Keratinocyte (primary cell): Measurements from ENCODE around the gene CMAS. TPM values are rescaled to one million over a fixed set of nuclear protein-coding genes. Genes with fewer than 3 reads are reported as not detected.

Source experiments
- DNase-seq: peaks from one replicate; pipeline ENCODE4 v3.0.0-alpha.2; 2011; ENCODE audit warnings: low read depth, missing footprints, low spot score
- FAIRE-seq: peaks from 2 replicates; lab custom pipeline; 2011; peaks lifted over from hg19 to GRCh38; lab: Jason Lieb, UNC
- H2AFZ ChIP-seq: 2 replicates; pipeline ENCODE4 v1.6.0; 2012; ENCODE audit warnings: low read length, control low read depth, inconsistent platforms; ENCODE audit not compliant: control insufficient read depth
- H3K27ac ChIP-seq: 2 replicates; pipeline ENCODE4 v1.5.1; 2011; ENCODE audit warnings: low read length; ENCODE audit not compliant: control insufficient read depth, insufficient read depth
- H3K27me3 ChIP-seq: 3 replicates; pipeline ENCODE4 v1.6.0; 2011; ENCODE audit warnings: low read length; ENCODE audit not compliant: control insufficient read depth, insufficient read depth; ENCODE audit errors: extremely low read depth
- H3K36me3 ChIP-seq, 2 experiments: 2 replicates in 1 of 2; 3 replicates in 1 of 2; pipeline ENCODE4 v1.5.1; 2011; ENCODE audit warnings: low read length in 2 of 2, mild to moderate bottlenecking in 1 of 2; ENCODE audit not compliant: control insufficient read depth in 2 of 2, insufficient read depth in 2 of 2; ENCODE audit errors: extremely low read depth in 1 of 2
- H3K4me1 ChIP-seq: 3 replicates; pipeline ENCODE4 v1.5.1; 2011; ENCODE audit warnings: low read length; ENCODE audit not compliant: control insufficient read depth, insufficient read depth; ENCODE audit errors: extremely low read depth
- H3K4me2 ChIP-seq: 3 replicates; pipeline ENCODE4 v1.6.0; 2011; ENCODE audit warnings: low read depth, low read length; ENCODE audit not compliant: control insufficient read depth, insufficient read depth; ENCODE audit errors: extremely low read depth
- H3K4me3 ChIP-seq, 3 experiments: fragments of 200-600 bp in 1 of 3; sonication (generic) in 1 of 3; 2 replicates in 2 of 3; 3 replicates in 1 of 3; pipeline ENCODE4 v1.5.1; 2011 to 2016; ENCODE audit warnings: low read length in 3 of 3, mild to moderate bottlenecking in 3 of 3, control low read depth in 2 of 3, inconsistent platforms in 1 of 3, low read depth in 1 of 3, mixed read lengths in 1 of 3, mixed run types in 1 of 3, moderate library complexity in 1 of 3; ENCODE audit not compliant: control insufficient read depth in 2 of 3, insufficient read depth in 2 of 3; ENCODE audit errors: extremely low read depth in 1 of 3
- H3K79me2 ChIP-seq: 2 replicates; pipeline ENCODE4 v1.6.0; 2012; ENCODE audit warnings: low read length; ENCODE audit not compliant: control insufficient read depth, insufficient read depth
- H3K9ac ChIP-seq: 3 replicates; pipeline ENCODE4 v1.6.0; 2011; ENCODE audit warnings: low read length; ENCODE audit not compliant: control insufficient read depth, insufficient read depth; ENCODE audit errors: extremely low read depth
- H3K9me1 ChIP-seq: 3 replicates; pipeline ENCODE4 v1.6.0; 2011; ENCODE audit warnings: low read length; ENCODE audit not compliant: control insufficient read depth, insufficient read depth; ENCODE audit errors: extremely low read depth
- H3K9me3 ChIP-seq: 2 replicates; pipeline ENCODE4 v1.5.1; 2012; ENCODE audit warnings: low read depth, low read length; ENCODE audit not compliant: control insufficient read depth
- H4K20me1 ChIP-seq: 3 replicates; pipeline ENCODE4 v1.6.0; 2011; ENCODE audit warnings: low read length; ENCODE audit not compliant: control insufficient read depth, insufficient read depth; ENCODE audit errors: extremely low read depth
- CTCF ChIP-seq, 3 experiments: IDR thresholded peaks in 1 of 3; conservative IDR thresholded peaks in 1 of 3; optimal IDR thresholded peaks in 1 of 3; 2 replicates in 2 of 3; 3 replicates in 1 of 3; pipeline versions ENCODE3 to v1.5.1; 2011; ENCODE audit warnings: low read length in 3 of 3, mild to moderate bottlenecking in 3 of 3, moderate library complexity in 2 of 3, control low read depth in 1 of 3, inconsistent platforms in 1 of 3; ENCODE audit not compliant: insufficient read depth in 2 of 3; ENCODE audit errors: extremely low read depth in 1 of 3
- EZH2 ChIP-seq: IDR thresholded peaks from one replicate; pipeline ENCODE4 v1.6.1; 2012; ENCODE audit warnings: inconsistent platforms, mild to moderate bottlenecking, low read length, moderate library complexity
- dilution Hi-C: fragments of 300-500 bp; cut with MboI; formaldehyde crosslinking; loops from one replicate; pipeline ENCODE4 v1.7.0; 2020; ENCODE audit warnings: low sequenced_read_pairs; ENCODE audit not compliant: extremely low pct_ligation_motif_present
- polyA plus RNA-seq, 5 experiments: library from polyadenylated mRNA; depleted of rRNA in 3 of 5; stranded (reverse) in 3 of 5; stranded (forward) in 1 of 5; unstranded in 1 of 5; fragments of >200 nt; gene quantifications; 1 replicate in 1 of 5; 2 replicates in 3 of 5; 3 replicates in 1 of 5; pipeline versions ENCODE4 v1.2.1 to v1.2.3, GENCODE V29; 2011 to 2012; ENCODE audit warnings: missing spikeins in 2 of 5, low read depth in 1 of 5, low replicate concordance in 1 of 5

Gene CMAS
- polyA plus RNA-seq, 1 donor (not counting 4 experiments of a cell fraction or from before 2014, with no cell fraction given) = 55.0 TPM

GRCh38 chr12:22008196-22008595 lies 37.8 kb upstream of the CMAS start:
- Histone ChIP-seq H3K36me3 (no peaks in the 10 kb centered on the region), H3K4me2 (no peak overlapping the region), H3K9ac (no peak overlapping the region), H3K9me1 (no peaks in the 10 kb centered on the region), H3K4me1 (no peaks in the 10 kb centered on the region), H3K27me3 (no peaks in the 10 kb centered on the region), H3K79me2 (no peaks in the 10 kb centered on the region), H3K9me3 (no peaks in the 10 kb centered on the region), H3K4me3 (no peak overlapping the region), H3K27ac (no peak overlapping the region), H4K20me1 (no peaks in the 10 kb centered on the region), H2AFZ (no peak overlapping the region)
- FAIRE-seq = no peak
- DNase-seq = no peak
- no peak for TF ChIP-seq EZH2
- TF ChIP-seq CTCF (optimal IDR thresholded peaks at IDR 0.05 in 1 of 3, IDR thresholded peaks at IDR 0.05 in 1 of 3, conservative IDR thresholded peaks at IDR 0.05 in 1 of 3; ENCODE audit: extremely low read depth in 1 of 3, insufficient read depth in 2 of 3, low read length in 3 of 3) = no peak
- dilution Hi-C loops = loop anchor here (25.0 kb wide), 1 partner anchor 321 kb away; no protein-coding TSS in a partner anchor

- H3K9ac ChIP-seq = no peak overlapping the region
- no peaks in the 10 kb centered on the region for H3K79me2 ChIP-seq
- H3K9me3 ChIP-seq = no peaks in the 10 kb centered on the region
- no peak overlapping the region for H3K27ac ChIP-seq
- H2AFZ ChIP-seq = no peak overlapping the region
- no peaks in the 10 kb centered on the region for H3K27me3 ChIP-seq
- no peak overlapping the region for H3K4me3 ChIP-seq
- DNase-seq = no peak
- dilution Hi-C loops = loop anchor here (25.0 kb wide), 1 partner anchor 327 kb away; no protein-coding TSS in a partner anchor
- H4K20me1 ChIP-seq = no peaks in the 10 kb centered on the region
- no peaks in the 10 kb centered on the region for H3K4me1 ChIP-seq
- FAIRE-seq = no peak
- TF ChIP-seq CTCF (optimal IDR thresholded peaks at IDR 0.05 in 1 of 3, IDR thresholded peaks at IDR 0.05 in 1 of 3, conservative IDR thresholded peaks at IDR 0.05 in 1 of 3; ENCODE audit: extremely low read depth in 1 of 3, insufficient read depth in 2 of 3, low read length in 3 of 3) (no peak), EZH2 (no peak)
- H3K36me3 ChIP-seq = no peaks in the 10 kb centered on the region
- H3K9me1 ChIP-seq = no peaks in the 10 kb centered on the region
- no peak overlapping the region for H3K4me2 ChIP-seq
These were observed 31.8 kb upstream of the CMAS start for GRCh38 chr12:22014041-22014782.
